Measurements from ENCODE around the gene TEKT5. TPM values are rescaled to one million over a fixed set of nuclear protein-coding genes. Genes with fewer than 3 reads are reported as not detected.

Gene TEKT5
- total and polyA plus RNA-seq, 9 of the 15 experiments (the other 6 are each of a cell fraction or from before 2014, with no cell fraction given): 0.10 to 0.19 TPM; not detected in 7

DNA sequence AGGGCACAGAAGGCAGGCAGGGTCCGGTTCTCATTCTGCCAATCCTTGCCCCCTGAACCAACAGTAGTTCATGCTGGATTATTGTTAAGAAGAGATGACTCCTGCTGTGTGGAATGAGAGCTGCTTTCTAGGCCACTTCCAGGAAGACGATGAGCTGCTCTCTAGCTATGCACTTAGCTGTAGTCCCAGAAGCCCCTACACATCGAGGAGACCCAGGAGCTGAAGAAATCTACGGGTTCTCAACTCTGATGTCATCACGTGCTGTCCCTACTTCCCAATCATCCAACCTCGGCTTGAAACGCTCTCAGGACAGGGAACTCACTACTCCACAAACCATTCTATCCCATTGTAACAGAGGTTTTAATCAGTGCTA lies 85.3 kb downstream of the TEKT5 start:
- Histone ChIP-seq H3K4me3 (no peak overlapping the region), H4K20me1 (replicated peaks; ENCODE audit: control insufficient read depth, insufficient read depth, low read length) (peaks cover 5% of the 10 kb centered on the region; the same call in 1 of the 2 replicates), H3K9ac (ENCODE audit: insufficient read depth in 1 of 2, low read depth in 2 of 2, low read length in 2 of 2) (no peak overlapping the region), H3K9me1 (ENCODE audit: control insufficient read depth, insufficient read depth, low read length) (no peaks in the 10 kb centered on the region), H3K79me2 (ENCODE audit: control insufficient read depth, insufficient read depth, low read length) (no peaks in the 10 kb centered on the region), H3K27ac (ENCODE audit: extremely low read depth, low read depth, low read length) (no peak overlapping the region), H3K9me3 (replicated peaks; ENCODE audit: control insufficient read depth, insufficient read depth, low read depth, low read length) (no peaks in the 10 kb centered on the region), H3K27me3 (ENCODE audit: control insufficient read depth in 2 of 2, insufficient read depth in 2 of 2, low read length in 2 of 2) (peaks cover 14 to 34% of the 10 kb centered on the region in 2 experiments), H2AFZ (ENCODE audit: low read depth, low read length) (no peak overlapping the region), H3K4me1 (replicated peaks in 1 of 2; ENCODE audit: control insufficient read depth in 2 of 2, insufficient read depth in 2 of 2, low read length in 2 of 2) (no peaks in the 10 kb centered on the region; a peak in 1 of 5 replicates), H3K36me3 (ENCODE audit: control insufficient read depth, insufficient read depth, low read length) (no peaks in the 10 kb centered on the region), H3K4me2 (ENCODE audit: insufficient read depth, low read length) (no peak overlapping the region)
- 2% methylated on average over 7 of the region's 7 CpGs for WGBS (ENCODE audit: insufficient coverage, low coverage, missing lambda C conversion rate)
- ATAC-seq (no peak), DNase-seq (ENCODE audit: extremely low read depth in 1 of 4, low spot score in 3 of 4) (no peak), FAIRE-seq (no peak)
- ChIA-PET CTCF (ENCODE audit: low intra/inter-chr PET ratio) (no interaction called here), POLR2A (interaction anchor here (0.6 to 1.4 kb wide), 4 partner anchors 9 to 20 kb away, joined by 3 to 5 read pairs (median 4); no protein-coding TSS in a partner anchor)
- BruUV-seq (replicated peaks): no TSS peak
- intact Hi-C loops (cut with micrococcal nuclease) (no loop called here), in situ Hi-C loops (cut with MboI) (no loop called here)
- TF ChIP-seq ZNF175 (CRISPR knock-in tag; IDR thresholded peaks at IDR 0.05; ENCODE audit: low read depth) (no peak), ZKSCAN1 (IDR thresholded peaks at IDR 0.05; ENCODE audit: low read depth, low read length) (no peak), SMAD3 (CRISPR knock-in tag; conservative IDR thresholded peaks at IDR 0.05) (no peak), FOXJ2 (tag; IDR thresholded peaks at IDR 0.05) (no peak), RBBP5 (IDR thresholded peaks at IDR 0.05; ENCODE audit: borderline replicate concordance, insufficient read depth, low read length, poor library complexity, severe bottlenecking) (no peak)
- TF ChIP-seq, protein P1, sequence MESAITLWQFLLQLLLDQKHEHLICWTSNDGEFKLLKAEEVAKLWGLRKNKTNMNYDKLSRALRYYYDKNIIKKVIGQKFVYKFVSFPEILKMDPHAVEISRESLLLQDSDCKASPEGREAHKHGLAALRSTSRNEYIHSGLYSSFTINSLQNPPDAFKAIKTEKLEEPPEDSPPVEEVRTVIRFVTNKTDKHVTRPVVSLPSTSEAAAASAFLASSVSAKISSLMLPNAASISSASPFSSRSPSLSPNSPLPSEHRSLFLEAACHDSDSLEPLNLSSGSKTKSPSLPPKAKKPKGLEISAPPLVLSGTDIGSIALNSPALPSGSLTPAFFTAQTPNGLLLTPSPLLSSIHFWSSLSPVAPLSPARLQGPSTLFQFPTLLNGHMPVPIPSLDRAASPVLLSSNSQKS (CRISPR knock-in tag; IDR thresholded peaks at IDR 0.05): no peak
